Thoracic aorta (tissue), 2 donors: ENCODE measurements around the gene PLCD1. TPM values are rescaled to one million over a fixed set of nuclear protein-coding genes. Genes with fewer than 3 reads are reported as not detected.

Experiments used
- ATAC-seq: fragments of 150-250 bp; one replicate; pipeline ENCODE4 v1.8.0; 2017; ENCODE audit warnings: low read depth; ENCODE audit not compliant: insufficient number of reproducible peaks, low FRiP score
- DNase-seq: peaks from one replicate; pipeline ENCODE4 v3.0.0-alpha.2; 2020; ENCODE audit warnings: low spot score
- H3K27ac ChIP-seq, 2 donors: fragments of 200-600 bp; sonication (generic); 1 replicate in 1 of 2; 2 replicates in 1 of 2; pipeline ENCODE4 v1.5.1; 2016; ENCODE audit warnings: mild to moderate bottlenecking in 2 of 2, moderate library complexity in 2 of 2
- H3K27me3 ChIP-seq: fragments of 200-600 bp; sonication (generic); replicated peaks from 2 replicates; pipeline ENCODE4 v1.6.0; 2016; ENCODE audit warnings: mild to moderate bottlenecking; ENCODE audit not compliant: insufficient read depth
- H3K36me3 ChIP-seq: fragments of 200-600 bp; sonication (generic); one replicate; pipeline ENCODE4 v1.5.1; 2016
- H3K4me1 ChIP-seq, 2 donors: fragments of 200-600 bp; sonication (generic); 1 replicate in 1 of 2; 2 replicates in 1 of 2; pipeline versions ENCODE4 v1.5.1 to v1.6.0; 2016; ENCODE audit warnings: low read depth in 2 of 2, mild to moderate bottlenecking in 1 of 2; ENCODE audit not compliant: control insufficient read depth in 1 of 2
- H3K4me3 ChIP-seq: fragments of 200-600 bp; sonication (generic); 2 replicates; pipeline ENCODE4 v1.5.1; 2016; ENCODE audit warnings: mild to moderate bottlenecking
- H3K9me3 ChIP-seq: fragments of 200-600 bp; sonication (generic); 2 replicates; pipeline ENCODE4 v1.5.1; 2016
- total RNA-seq, 2 donors: library from RNA; depleted of rRNA; stranded (reverse); fragments of >200 nt; gene quantifications; one replicate each; pipeline versions ENCODE4 v1.1.0 to v1.2.3, GENCODE V29; 2016
- TF ChIP-seq, protein P1 (sequence below): fragments of 200-600 bp; sonication (generic); IDR thresholded peaks from one replicate; pipeline ENCODE4 v1.5.1; 2019; ENCODE audit warnings: antibody characterized with exemption

PLCD1 gene
- total RNA-seq, 2 donors from 2014 or later: 34.8 to 93.3 TPM

DNA sequence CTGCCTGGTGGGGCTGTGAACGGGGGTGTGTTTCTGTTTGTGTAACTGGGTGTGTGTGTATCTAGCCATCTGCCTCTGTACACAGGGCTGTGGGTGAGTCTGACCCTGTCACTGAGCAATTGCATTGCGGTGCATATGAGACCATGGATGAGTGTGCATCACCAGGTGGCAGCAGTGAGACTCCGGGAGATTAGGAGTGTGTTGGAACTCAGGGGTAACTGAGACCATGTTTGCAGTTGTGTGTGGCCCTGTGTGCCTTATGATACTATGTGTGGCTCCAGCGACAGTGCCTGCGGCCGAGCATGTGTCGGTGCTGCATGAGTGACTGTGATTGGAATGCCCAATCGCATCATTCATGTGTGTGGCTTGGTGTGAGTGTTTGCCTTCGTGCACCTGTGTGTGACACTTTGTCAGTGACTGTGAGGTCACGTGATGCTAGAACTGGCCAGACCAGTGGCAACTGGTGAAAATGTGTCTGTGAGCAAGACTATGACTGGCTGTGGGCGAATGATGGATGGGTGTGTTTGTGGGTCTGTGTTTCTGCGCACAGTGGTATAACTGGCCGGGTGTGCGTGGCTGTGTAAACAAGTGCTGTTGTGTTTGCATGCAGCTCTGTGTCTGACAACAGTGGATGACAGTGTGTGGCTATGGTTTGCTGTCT is 24.9 kb downstream of the PLCD1 start:
- Histone ChIP-seq H3K9me3 (no peaks in the 10 kb centered on the region), H3K27ac (no peak overlapping the region), H3K4me3 (no peak overlapping the region), H3K4me1 (peaks cover 0 to 28% of the 10 kb centered on the region in 2 donors), H3K36me3 (peaks cover 31% of the 10 kb centered on the region), H3K27me3 (no peaks in the 10 kb centered on the region)
- DNase-seq (no peak), ATAC-seq (no peak)
- TF ChIP-seq, protein P1, sequence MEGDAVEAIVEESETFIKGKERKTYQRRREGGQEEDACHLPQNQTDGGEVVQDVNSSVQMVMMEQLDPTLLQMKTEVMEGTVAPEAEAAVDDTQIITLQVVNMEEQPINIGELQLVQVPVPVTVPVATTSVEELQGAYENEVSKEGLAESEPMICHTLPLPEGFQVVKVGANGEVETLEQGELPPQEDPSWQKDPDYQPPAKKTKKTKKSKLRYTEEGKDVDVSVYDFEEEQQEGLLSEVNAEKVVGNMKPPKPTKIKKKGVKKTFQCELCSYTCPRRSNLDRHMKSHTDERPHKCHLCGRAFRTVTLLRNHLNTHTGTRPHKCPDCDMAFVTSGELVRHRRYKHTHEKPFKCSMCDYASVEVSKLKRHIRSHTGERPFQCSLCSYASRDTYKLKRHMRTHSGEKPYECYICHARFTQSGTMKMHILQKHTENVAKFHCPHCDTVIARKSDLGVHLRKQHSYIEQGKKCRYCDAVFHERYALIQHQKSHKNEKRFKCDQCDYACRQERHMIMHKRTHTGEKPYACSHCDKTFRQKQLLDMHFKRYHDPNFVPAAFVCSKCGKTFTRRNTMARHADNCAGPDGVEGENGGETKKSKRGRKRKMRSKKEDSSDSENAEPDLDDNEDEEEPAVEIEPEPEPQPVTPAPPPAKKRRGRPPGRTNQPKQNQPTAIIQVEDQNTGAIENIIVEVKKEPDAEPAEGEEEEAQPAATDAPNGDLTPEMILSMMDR: peak; percentile 56

DNA sequence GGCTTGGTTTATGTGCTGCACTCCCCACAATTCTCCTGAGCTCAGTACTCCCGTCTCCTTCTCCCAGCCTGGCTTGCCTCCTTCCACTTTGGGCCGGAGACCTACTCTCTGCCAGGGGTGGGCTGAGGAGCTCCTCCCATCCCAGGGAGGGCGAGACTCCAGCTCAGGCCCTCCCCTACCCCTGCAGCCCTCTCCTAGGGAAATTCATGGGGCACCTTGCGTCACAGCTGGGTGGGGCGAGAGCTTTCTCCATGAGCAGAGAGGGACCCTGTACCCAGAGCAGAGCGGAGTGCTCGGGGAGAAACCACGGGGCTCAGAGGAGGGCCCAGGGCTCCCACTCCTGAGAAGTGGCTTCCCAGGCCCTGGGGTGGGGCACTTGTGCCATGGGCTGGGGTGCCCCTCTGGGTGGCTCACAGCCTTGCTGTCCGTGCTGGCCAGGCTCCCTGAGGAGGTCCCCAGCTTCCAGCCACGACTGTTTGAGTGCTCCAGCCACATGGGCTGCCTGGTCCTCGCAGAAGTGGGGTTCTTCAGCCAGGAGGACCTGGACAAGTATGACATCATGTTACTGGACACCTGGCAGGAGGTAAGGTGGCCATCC is 25.5 kb downstream of the PLCD1 start:
- DNase-seq (no peak), ATAC-seq (no peak)
- TF ChIP-seq, protein P1: no peak
- Histone ChIP-seq H3K27ac (no peak overlapping the region), H3K36me3 (peaks cover 26% of the 10 kb centered on the region), H3K4me3 (no peak overlapping the region), H3K4me1 (peaks cover 0 to 28% of the 10 kb centered on the region in 2 donors), H3K9me3 (no peaks in the 10 kb centered on the region), H3K27me3 (no peaks in the 10 kb centered on the region)

DNA sequence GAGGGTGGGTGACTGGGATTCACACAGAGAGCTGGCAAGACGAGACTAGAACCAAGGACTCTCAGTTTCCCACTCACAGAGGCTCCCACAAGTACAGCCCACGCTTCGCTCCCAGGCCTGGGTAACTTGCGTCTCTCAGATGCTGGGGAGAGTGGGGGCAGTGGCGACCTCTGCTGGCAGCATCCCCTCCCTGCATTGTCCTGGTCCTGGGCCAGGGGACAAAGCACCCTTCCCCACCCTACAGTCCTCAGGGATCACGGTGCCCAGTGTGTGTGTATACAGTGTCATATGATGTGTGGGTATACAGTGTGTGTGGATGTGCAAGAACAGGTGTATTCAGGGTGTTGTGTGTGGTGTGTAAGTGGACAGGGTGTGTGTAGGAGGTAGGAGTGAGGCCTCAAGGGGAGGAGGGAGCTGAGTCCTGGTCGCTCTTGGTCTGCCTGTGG is 26.0 kb downstream of the PLCD1 start:
- DNase-seq (no peak), ATAC-seq (no peak)
- TF ChIP-seq, protein P1: peak; percentile 79
- H3K27ac ChIP-seq: no peak overlapping the region
- H3K36me3 ChIP-seq: peaks cover 21% of the 10 kb centered on the region
- peaks cover 0 to 31% of the 10 kb centered on the region in 2 donors for H3K4me1 ChIP-seq
- no peaks in the 10 kb centered on the region for H3K27me3 ChIP-seq
- H3K9me3 ChIP-seq: no peaks in the 10 kb centered on the region
- H3K4me3 ChIP-seq: no peak overlapping the region

DNA sequence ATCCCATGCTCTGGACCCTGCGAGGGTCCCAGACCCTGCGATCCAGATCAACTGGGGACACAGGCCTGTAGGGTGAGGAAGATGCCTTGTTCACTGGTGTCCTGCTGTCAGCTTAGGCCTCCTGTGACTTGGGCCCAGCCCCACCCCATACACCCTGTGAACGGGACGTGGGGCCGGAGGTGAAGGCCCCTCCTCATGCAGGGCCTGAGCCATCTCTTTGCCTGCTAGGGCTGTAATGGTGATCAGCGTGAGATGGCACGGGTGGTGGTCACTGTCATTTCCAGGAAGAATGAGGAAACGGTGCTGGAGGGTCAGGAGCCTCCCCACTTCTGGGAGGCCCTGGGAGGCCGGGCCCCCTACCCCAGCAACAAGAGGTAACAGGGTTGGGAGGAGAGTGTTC is 26.5 kb downstream of the PLCD1 start:
- no peak for ATAC-seq
- Histone ChIP-seq H3K4me3 (no peak overlapping the region), H3K4me1 (peaks cover 4 to 36% of the 10 kb centered on the region in 2 donors)

DNA sequence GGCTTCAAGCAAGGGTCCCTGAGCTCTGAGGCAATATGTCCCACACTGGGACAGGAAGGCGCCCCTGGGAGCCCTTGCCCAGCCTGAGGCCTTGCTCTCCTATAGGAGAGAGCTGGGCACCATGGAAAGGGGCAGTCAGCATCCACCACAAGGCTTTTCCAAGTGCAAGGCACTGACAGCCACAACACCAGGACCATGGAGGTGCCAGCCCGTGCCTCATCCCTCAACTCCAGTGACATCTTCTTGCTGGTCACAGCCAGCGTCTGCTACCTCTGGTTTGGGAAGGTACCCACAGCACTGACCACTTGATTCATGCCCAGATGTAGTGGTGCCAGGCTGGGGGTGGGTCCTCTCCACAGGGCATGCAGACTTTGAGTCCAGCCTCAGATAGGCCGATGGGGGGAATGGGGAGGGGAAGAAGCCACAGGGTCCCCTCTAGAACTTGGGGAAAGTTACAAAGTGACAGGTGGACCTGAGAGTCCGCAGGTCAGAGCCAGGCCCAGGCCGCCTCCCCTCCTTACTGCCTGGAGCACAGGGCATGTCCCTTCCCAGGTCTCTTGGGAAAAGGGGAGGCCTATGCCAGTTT is 27.1 kb downstream of the PLCD1 start:
- ATAC-seq (no peak), DNase-seq (no peak)
- peaks cover 4 to 38% of the 10 kb centered on the region in 2 donors for H3K4me1 ChIP-seq
- H3K27me3 ChIP-seq: no peaks in the 10 kb centered on the region
- TF ChIP-seq, protein P1: no peak
- no peak overlapping the region for H3K4me3 ChIP-seq
- peaks cover 12% of the 10 kb centered on the region for H3K36me3 ChIP-seq
- no peaks in the 10 kb centered on the region for H3K9me3 ChIP-seq
- no peak overlapping the region for H3K27ac ChIP-seq

More for the DNA sequence above, 26.5 kb downstream of the PLCD1 start:
- DNase-seq: no peak
- Histone ChIP-seq H3K9me3 (no peaks in the 10 kb centered on the region), H3K36me3 (peaks cover 16% of the 10 kb centered on the region), H3K27ac (no peak overlapping the region), H3K27me3 (no peaks in the 10 kb centered on the region)
- TF ChIP-seq, protein P1: no peak
